ENCODE data around the gene TAF1B. TPM values are rescaled to one million over a fixed set of nuclear protein-coding genes. Genes with fewer than 3 reads are reported as not detected.

TAF1B gene
- total RNA-seq, 1 donor from 2014 or later = 44.3 TPM

DNA sequence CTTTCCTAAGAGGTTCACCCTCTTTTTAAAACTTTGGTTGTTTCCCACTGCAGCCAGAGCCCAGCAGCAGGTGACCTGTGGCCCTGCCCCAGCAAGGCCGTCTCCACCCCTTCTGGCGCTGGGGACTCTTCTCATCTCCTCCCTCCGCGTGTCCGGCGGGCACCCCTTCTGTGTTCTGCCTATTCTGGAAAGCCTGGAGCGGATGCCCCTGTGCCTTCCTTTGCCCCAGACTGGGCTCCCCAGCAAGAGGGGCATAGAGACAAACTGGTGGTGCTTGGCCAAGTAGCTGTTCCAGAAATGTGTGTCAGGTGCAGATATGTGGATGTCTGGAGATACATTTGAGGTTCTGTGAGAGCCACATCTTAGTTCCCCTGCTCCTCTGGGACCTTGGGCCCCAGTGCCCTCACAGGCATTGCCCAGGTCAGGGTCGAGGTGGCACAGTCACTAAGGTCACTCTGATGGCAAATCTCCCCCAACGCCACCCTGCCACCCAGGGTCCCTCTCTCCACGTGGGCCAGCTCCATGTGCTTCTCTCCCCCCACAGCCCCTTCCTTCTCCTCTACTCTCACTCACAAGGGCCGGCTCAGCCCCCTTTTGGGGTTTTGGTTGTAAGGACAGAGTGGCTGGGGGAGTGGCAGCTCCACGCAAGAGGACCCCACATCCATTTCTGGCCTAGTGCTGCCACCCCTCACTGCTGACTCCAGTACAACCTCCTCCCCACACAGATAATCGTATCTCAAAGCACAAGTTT lies 35.5 kb upstream of the TAF1B start:
- DNase-seq (ENCODE audit: low spot score) = no peak

DNA sequence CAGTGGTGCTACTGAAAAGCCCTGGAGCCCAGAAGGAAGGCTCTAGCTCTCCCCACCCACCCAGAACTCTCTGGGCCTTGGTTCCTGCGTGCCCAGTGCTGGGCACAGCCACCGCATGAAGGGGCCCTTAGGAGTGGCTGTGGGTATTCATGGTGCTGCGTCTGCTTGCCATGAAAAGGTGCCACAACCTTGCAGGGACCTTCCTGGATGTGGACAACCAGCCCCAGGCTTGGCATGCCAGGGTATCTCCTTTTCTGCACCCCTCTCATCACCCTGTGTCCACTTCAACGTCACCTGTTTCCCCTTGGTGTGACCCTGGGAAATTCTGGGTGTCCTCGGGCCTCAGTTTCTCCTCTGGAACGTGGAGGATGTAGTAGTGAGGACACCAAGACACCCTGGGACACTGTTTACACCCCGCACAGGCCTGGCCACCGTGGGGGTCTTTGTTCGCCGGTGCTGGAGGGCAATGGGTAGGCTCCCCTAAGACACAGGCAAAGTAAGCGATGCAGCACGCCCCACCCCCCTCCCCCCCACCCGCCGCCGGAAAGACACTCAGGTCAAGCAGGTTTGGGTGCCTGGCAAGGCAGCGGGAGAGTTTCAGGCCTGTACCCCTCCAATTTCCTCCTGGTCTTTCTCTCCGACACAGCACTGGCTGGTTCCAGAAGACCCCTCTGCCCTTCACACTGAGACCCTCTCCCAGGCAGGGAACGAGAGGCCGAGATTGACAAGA lies 34.8 kb upstream of the TAF1B start:
- DNase-seq (ENCODE audit: low spot score) = no peak

DNA sequence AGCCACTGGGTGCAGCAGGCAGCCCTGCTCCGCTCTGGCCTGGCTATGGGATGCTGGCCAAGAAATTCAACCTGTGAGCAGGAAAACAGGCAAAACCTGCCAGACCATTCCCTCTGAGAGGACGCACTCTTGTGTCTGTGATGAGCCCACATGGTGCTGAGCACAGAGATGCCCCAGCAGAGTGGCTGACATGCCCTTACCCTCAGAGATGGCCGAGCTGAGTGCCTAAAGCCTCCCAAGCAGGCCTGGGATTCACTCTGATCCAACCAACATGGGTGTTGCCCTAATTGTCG lies 34.3 kb upstream of the TAF1B start:
- DNase-seq (ENCODE audit: low spot score) = peak; percentile 62

DNA sequence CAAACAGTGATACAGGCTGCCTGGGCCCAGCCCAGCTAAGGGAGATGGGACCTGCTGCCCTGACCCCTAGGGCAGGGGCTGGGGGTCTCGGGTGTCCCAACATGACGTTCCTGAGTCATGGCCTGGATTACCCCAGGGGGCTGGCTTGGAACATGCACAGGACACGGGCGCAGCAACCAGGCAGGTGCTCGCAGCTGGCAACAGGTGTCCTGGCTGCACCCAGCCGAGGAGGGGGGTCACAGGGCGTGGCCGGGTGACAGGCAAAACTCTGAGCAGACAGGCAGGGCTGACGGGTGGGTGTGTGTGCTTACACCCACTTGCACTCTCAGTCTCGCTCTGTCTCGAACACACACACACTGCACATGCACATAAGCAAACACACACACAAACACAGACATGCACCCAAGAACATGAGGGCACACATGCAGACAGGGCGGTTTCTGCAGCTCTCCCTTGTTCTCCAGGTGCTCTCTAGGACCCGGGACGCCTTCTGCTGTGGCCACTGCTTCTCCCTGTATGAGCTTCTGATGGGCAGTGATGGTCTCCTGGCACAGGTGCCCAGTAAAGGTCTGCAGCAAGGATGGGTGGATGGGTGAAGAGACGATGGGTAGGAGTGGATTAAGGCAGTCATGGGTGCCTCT lies 33.7 kb upstream of the TAF1B start:
- no peak for DNase-seq (ENCODE audit: low spot score)

DNA sequence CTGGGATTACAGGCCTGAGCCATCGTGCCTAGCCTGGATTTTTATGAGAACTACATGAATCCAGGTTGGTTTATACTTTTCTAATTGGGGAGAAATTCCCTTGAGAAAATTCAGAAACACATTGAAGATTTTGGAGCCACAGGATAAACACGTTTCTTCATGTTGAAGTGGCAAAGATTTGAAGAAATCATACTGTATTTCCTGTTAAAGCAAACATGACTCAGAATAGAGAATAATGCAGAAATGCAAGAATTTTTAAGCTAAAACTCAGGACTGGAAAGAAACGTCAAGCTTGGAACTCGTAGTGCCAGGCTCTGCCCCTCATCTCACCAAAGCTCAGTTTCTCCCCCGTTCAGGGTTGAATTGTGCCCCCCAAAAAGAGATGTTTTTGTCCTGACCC lies 32.1 kb upstream of the TAF1B start:
- no peak for DNase-seq (ENCODE audit: low spot score)

DNA sequence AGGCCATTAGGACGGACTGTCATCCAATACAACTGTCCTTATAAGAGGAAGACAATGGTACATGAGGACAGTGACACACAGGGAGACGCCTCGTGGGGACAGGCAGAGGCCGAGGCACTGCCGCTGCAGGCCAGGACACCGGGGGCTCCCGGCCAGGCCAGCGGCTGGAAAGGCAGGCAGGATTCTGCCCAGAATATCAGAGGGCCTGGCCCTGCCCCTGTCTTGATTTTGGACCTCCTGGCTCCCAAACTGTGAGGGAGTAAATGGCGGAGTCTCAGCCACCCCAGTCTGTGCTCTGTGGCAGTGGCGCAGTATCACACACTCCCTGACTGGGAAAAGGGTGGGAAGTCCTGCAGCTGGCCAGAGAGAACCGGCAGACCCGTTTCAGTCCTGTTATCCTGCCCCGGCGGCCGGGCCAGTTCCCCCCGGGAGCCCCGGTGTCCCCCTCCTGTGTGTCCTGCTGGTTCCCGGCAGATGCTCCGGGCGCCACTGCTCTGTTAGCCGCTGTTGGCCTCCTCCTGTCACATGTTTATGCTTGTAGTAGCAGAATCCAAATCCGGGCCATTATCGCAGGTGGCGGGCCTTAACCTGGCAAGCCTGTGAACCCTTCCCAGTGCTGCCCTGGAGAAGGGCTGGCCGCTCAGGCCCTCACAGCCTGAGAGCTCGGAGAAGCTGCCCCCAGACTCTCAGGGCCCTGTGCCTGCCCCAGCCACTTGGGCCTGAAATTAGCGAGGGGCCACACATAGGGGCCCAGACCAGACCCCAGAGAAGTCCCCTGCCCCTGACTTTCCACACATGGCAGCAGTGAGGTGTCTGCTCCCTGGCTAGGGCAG lies 31.4 kb upstream of the TAF1B start:
- no peak for DNase-seq (ENCODE audit: low spot score)

DNA sequence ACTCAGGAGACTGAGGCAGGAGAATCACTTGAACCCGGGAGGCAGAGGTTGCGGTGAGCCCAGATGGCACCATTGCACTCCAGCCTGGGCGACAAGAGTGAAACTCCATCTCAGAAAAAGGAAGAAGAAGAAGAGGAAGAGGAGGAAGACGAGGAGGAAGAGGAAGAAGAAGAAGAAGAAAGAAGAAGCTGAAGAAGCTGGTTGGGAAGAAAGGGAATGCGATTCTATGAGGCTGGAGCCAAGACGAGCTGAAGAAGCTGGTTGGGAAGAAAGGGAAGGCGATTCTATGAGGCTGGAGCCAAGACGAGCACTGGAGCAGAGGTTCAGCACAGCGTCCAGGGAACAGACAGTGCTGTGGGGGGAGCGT lies 30.3 kb upstream of the TAF1B start:
- DNase-seq (ENCODE audit: low spot score) = no peak

DNA sequence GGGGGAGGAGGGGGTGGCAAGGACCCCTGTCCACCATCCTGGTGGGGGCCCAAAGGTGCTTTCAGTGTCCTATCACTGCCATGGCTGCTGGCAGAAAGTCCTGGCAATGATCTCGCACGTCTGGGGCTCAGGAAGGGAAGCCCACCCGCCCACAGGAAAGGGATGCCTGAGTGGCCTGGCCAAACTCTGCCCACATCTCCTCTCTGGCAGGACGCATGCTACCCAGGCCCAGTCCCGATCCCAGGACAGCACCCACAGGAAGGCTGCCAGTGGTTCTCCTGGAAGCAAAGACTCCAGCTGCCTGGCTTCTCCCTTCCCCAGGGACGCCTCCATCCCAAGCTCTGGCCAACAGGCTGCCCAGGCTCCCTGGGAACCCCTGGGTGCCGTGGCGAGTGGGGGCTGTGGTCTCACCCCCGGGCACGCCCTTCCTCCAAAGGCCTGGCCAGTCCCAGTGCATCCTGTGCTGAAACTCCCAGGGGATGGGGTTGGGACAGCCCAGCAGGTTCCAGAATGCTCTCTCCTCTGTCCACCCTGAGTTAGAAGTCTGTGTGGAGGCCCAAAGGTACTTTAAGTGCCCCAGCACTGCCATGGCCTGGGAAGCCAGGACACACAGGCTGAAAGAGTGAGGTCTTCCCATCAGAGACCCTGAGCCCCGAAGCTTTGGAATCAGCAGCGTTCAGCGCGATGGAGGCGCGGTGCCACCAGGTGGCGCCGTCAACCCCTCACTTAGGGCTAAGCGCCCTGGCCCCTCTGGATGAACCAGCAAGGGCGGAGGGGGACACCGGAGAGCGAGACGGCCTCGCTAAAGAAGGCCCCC lies 29.8 kb upstream of the TAF1B start:
- peak; percentile 61 for DNase-seq (ENCODE audit: low spot score)

DNA sequence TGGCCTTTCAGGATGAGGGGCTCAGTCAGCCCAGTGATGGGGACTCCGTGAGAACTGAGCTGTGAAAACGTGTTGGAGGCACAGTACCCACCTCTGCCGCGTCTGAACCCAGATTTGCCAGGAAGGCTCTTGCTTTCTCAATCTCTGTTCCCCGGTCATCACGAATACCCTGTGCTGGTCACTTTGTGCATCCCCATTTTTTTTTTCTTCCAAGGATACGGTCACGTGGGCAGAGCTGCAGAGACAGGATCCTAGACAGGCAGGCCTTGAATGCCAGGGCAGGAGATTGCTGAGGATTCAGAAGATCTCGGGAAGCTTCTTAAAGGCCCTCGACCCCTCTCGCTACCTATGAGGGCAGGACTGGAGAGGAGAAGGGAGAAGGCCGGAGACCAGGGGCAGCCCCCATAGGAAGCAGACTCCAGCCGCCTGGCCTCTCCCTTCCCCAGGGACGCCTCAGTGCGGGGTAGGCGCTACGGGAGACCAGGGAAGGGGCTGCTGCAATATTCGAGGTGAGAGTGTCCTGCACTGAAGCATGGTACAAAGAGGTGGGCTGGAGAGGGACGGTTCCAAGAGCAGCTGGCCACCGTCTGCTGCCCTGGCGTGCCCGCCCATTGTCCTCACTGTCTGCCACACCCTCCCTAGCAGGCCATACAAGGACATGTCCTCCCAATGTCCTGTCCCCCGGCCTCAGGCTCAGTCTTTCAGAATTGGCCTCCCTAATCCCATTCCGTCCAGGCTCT lies 29.0 kb upstream of the TAF1B start:
- no peak for DNase-seq (ENCODE audit: low spot score)

DNA sequence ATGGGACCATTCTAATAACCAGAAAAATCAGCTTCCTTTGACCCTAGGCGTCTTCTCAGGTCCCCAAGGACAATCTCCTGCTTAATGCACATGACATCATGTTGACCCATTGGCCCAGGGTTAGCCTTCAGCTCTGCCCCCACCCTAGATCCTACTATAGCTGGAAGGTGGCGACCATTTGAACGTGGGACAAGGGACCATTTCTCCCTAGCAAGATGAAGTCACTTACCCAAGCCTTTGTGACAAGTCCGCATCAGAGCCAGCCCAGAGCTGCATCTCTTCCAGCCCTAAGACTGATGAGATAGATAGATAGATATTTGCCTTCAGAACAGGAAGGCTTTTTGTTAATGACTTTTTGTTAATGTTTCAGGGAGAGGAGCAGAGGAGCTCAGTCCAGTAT lies 28.2 kb upstream of the TAF1B start:
- no peak for DNase-seq (ENCODE audit: low spot score)

DNA sequence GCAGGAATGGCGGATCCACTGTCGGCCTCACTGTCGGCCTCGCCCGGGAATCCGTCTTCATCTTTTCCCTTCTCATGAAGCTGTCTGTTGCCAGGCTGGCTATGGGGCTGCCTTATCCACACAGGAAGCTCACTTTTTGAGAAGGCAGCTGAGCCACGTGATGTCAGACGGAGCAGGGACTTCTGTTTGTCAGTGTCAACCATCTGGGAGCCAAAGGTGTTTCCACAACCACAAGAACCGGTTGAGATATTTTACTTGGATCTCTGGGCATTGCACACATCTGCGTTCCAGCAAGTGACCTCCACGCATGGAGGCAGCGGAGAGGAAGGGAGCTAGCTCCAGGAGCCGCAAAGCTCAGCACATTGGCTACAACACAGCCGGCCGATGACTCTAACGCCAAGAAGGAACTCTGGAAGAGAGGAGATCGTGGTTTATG lies 27.4 kb upstream of the TAF1B start:
- DNase-seq (ENCODE audit: low spot score) = no peak

DNA sequence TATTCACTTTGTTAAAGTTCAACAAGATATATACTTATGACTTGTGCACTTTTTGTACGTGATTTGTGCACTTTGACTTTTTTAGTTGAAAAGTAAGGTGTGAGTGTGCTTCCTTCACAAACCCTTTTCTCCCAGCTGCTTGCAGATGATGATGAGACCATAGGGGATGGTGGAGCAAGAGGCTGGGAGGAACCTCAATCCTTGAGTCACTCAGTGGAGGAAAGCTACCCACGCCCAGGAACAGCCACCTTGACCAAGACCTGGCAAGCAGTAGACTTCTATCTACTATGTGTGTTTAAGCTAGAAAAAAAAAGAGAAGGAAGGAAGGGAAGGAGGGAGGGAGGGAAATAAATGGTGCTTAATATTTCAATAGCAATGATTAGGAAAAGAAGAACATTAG lies 25.2 kb upstream of the TAF1B start:
- no peak for DNase-seq (ENCODE audit: low spot score)

DNA sequence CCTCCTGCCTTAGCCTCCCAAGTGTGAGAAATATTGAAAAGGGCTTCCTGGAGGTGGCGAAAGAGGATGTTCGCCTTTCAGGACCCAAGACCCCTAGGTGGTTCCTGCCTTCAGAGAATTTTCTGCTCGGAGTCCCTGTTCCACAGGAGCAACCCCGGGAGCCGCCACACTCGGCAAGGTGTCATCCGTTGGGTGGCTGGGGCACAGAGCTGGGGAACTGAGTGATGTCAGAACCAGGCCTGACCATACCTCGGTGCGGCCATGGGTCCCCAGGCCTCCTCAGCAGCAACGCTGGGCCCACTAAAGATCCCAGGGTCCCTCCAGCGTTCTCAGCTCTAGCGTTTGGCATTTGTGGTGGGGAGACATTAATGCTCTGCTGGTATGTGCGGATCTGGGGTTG lies 23.7 kb upstream of the TAF1B start:
- DNase-seq (ENCODE audit: low spot score) = no peak

DNA sequence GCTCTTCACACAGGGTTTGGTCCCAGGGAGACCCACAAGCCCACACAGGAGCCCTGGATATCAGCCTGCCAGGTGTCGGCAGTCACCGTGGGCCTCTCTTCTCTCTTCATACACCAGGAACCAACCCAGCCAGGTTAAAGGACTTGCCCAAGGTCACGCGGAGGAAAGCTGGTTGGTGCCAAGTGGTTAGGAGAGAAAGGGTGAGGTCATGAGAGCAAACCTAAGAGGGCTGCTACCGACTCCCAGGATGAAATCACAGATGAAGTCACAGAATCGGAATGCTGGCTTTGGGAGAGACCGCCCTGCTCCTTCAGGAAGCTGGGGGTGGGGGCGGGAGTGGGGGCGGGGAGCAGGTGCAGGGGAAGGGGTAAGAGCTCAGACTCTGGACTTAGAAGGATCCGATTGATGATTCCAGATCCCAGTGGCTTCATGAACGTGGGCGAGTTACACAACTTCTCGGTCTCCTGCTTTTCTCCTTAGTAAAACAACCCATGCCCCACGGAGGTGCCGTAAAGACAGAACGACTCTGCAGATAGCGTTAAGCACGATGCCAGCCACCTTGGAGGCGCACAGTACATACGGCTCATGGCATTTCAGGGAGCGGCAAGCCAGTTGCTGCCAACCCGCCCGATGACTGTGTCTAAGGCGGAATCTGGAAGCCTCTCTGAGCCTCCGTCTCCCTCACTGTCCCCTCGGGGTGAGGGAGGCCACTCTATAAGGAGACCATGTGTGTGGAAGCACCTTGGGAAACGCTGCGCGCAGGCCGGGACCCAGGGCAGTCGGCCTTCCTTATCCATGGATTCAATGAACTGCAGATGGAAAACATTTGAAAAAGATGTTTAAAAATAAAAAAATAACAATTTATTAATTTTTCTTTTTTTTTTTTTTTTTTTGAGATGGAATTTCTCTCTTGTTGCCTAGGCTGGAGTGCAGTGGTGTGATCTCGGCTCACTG lies 23.0 kb upstream of the TAF1B start:
- DNase-seq (ENCODE audit: low spot score) = no peak

DNA sequence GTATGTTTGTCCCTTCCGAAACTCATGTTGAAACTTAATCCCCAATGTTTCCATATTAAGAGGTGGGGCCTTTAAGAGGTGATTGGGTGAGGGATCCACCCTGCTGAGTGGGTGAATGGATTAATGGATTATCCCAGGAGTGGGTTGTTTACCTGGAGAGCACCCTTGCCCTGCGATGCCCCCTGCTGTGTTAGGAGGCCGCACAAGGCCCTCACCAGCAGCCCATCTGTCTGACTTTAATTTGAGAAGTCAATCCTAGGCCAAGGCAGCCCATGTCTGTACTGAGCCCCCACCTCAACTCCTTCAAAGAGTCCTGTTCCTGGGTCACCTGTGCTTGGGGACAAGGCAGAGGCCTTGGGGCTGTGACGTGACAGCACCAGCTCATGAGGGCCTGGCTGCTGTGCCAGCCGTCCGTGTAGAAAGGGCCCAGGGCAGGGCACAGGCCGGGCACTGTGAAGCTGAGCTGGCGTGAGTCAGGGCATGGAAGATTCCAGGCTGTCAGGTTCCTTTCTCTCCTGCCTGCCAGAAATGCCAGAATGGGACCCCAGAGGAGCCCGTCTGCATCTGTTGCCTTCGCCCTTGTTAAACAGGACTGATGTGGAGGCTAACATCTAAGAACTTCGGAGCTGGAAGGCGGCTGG lies 21.3 kb upstream of the TAF1B start:
- no peak for DNase-seq (ENCODE audit: low spot score)

DNA sequence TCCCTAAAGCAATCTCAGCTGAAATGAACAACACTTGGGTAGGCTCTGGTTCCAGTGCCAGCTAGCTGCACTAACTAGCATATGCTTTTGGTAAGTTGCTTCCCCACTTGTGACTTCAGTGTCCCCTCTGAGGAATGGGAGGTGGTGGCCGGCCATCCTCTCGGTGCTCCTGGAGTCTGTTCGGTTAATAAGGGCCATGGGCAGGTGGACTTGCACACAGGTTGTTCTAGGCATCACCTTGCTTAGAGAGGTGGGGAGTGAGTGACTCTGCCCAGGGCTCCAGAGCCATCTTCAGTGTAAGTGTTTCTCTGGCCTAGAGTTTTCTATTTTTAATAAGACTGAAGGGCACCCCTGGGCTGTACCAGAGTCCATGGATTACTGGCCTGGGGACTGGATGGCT lies 18.8 kb upstream of the TAF1B start:
- no peak for DNase-seq (ENCODE audit: low spot score)

DNA sequence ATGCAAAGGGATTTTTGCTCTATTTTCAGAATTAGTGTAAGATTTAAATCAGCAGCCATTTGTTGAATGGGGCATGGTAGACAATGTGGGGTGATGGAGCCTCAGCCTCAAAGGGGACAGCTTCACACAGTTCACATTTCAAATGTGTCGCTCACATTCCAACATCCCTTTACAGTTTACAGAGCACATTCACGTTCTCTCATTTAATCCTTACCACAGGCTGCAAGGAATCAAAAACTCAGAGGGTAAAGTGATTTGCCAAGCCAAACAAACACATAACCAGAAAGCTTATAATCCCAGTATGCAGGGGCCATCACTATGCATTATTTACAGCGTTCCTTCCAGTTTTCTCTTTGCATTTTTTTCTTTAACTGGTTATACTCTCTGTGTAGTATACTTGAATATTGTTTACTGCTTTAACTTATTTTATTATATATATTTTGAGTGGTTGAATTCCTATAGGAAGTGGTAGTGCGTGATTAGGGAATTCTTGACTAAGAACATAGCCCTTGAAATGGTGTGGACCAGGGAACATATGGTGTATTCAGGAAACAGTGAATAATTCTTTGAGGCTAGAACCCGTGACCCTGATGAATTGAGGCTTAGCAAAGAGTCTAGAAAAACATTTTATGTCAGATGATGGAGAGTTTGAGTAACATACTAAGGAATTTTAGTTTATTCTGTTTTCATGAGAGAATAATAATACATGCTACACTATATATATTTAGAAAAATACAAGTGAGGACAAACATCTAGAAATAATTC lies 18.1 kb upstream of the TAF1B start:
- DNase-seq (ENCODE audit: low spot score) = no peak

DNA sequence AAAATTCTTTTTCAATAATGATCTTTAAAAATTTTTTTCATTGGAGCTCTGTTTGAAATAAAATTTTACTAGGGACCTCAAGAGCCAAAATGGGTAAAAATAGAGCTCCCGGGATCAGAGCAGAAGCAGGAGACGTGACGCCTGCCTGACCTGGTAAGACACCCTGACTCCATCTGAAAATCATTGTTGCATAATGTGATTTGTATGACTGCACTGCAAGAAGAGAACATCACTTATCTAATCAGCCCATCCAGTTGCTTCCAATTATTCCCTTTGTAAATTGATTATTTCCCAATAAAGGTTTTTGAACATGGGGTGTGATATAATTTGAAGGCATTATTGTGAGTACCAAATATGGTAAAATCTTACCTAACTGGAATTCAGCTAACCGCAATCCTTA lies 17.1 kb upstream of the TAF1B start:
- no peak for DNase-seq (ENCODE audit: low spot score)

Measured in umbilical cord (tissue), 2 donors.